ENCODE measurements around the gene TOMM20L.

DNA sequence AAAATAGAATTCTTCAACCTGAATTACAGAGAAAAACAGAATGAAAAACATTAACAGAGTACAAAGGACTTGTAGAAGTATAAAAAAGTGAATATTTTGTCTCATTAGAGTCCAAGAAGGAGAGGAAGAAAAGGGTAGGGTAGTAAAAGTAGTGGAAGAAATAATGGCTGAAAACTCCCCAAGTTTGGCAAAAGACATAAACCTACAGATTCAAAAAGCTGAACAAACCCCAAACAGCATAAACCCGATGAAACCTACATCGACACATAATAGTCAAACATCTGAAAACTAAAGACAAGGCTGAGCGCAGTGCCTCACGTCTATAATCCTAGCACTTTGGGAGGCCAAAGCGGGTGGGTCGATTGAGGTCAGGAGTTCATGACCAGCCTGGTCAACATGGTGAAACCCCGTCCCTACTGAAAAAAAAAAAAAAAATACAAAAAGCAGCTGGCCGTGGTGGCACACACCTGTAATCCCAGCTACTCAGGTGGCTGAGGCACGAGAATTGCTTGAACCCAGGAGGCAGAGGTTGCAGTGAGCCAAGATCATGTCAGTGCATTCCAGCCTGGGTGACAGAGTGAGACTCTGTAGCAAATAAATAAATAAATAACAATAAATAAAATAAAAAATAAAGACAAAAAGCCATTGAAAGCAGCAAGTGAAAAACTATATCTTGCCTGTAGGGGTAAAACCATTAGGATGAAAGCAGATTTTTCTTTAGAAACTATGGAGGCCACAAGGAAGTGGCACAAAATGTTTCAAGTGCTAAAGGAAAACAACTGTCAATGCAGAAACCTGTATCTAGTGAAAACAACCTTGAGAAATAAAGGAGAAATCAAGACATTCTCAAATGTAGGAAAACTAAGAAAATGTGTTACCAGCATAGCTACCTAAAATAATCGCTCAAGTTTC lies 20.2 kb downstream of the TOMM20L start:
- TF ChIP-seq EZH2phosphoT487 (IDR thresholded peaks at IDR 0.05; ENCODE audit: low read depth): no peak
- TF ChIP-seq CTCF (IDR thresholded peaks at IDR 0.05; ENCODE audit: low read depth, low read length): no peak
